HepG2 (cell line): ENCODE measurements around the gene SDE2. TPM values are rescaled to one million over a fixed set of nuclear protein-coding genes. Genes with fewer than 3 reads are reported as not detected.
A peak's percentile ranks its signal among the peaks of the same experiment; 100 is the strongest.

Experiments used
- ATF7-NPFF ChIP-seq: sonication (generic); formaldehyde crosslinking; IDR thresholded peaks from 2 replicates; pipeline ENCODE4 v1.8.1; 2023; ENCODE audit warnings: mild to moderate bottlenecking, low read depth, missing genetic modification reagents, moderate library complexity
- BRCA1 ChIP-seq: sonication (generic); formaldehyde crosslinking; IDR thresholded peaks from 2 replicates; pipeline ENCODE4 v1.4.0; 2020; ENCODE audit warnings: missing genetic modification reagents
- FOXA3 ChIP-seq: IDR thresholded peaks from 2 replicates; pipeline ENCODE4 v1.6.1; 2016; ENCODE audit warnings: missing genetic modification reagents, missing compliant biosample characterization
- HOXD1 ChIP-seq: sonication (generic); formaldehyde crosslinking; IDR thresholded peaks from 2 replicates; pipeline ENCODE4 v1.5.0; 2020; ENCODE audit warnings: missing genetic modification reagents
- MATR3 ChIP-seq: sonication (generic); formaldehyde crosslinking; IDR thresholded peaks from 2 replicates; pipeline ENCODE4 v1.4.0; 2020; ENCODE audit warnings: missing genetic modification reagents
- NFYC ChIP-seq: IDR thresholded peaks from 2 replicates; pipeline ENCODE4 v1.6.1; 2016; ENCODE audit warnings: missing genetic modification reagents, missing compliant biosample characterization
- NR2F1 ChIP-seq, 2 experiments: fragments of 450-650 bp in 1 of 2; formaldehyde crosslinking in 1 of 2; IDR thresholded peaks; 2 replicates each; pipeline versions ENCODE4 v1.5.0 to v1.6.1; 2016 to 2020; ENCODE audit warnings: mild to moderate bottlenecking in 1 of 2, missing compliant biosample characterization in 1 of 2, missing genetic modification reagents in 1 of 2, moderate library complexity in 1 of 2
- SMAD3 ChIP-seq: sonication (generic); formaldehyde crosslinking; IDR thresholded peaks from 2 replicates; pipeline ENCODE4 v1.4.0; 2020; ENCODE audit warnings: missing genetic modification reagents
- YEATS4 ChIP-seq: sonication (generic); formaldehyde crosslinking; IDR thresholded peaks from 2 replicates; pipeline ENCODE4 v1.4.0; 2020; ENCODE audit warnings: missing genetic modification reagents, borderline replicate concordance
- ZFX ChIP-seq: sonication (generic); formaldehyde crosslinking; IDR thresholded peaks from 2 replicates; pipeline ENCODE4 v1.4.0; 2020; ENCODE audit warnings: mild to moderate bottlenecking, low read depth, missing genetic modification reagents, moderate library complexity
- ZKSCAN1 ChIP-seq: fragments of 150-350 bp; IDR thresholded peaks from 2 replicates; pipeline ENCODE4 v1.6.1; 2014; ENCODE audit warnings: low read length
- ZNF263 ChIP-seq: sonication (generic); formaldehyde crosslinking; IDR thresholded peaks from 2 replicates; pipeline ENCODE4 v1.4.0; 2020; ENCODE audit warnings: missing genetic modification reagents
- ZNF451 ChIP-seq: sonication (generic); formaldehyde crosslinking; IDR thresholded peaks from 2 replicates; pipeline ENCODE4 v1.5.0; 2020; ENCODE audit warnings: mild to moderate bottlenecking, missing genetic modification reagents
- ZNF746 ChIP-seq: sonication (generic); formaldehyde crosslinking; IDR thresholded peaks from 2 replicates; pipeline ENCODE4 v1.8.0; 2022; ENCODE audit warnings: mild to moderate bottlenecking, missing genetic modification reagents
- ZSCAN29 ChIP-seq: sonication (generic); formaldehyde crosslinking; conservative IDR thresholded peaks from 2 replicates; pipeline ENCODE4 v1.4.0; 2020; ENCODE audit warnings: mild to moderate bottlenecking, missing genetic modification reagents
- polyA plus RNA-seq, 8 experiments: library from polyadenylated mRNA; depleted of rRNA in 3 of 8; stranded (reverse) in 7 of 8; unstranded in 1 of 8; fragments of >200 nt; fragmentation: Illumina TruSeq in 4 of 8; extraction: Trizol in 4 of 8; gene quantifications; 2 replicates each; pipeline versions ENCODE4 v1.2.1 to v1.2.3, GENCODE V29; 2011 to 2016; ENCODE audit warnings: low read depth in 4 of 8, missing spikeins in 1 of 8, mixed read lengths in 1 of 8; ENCODE audit not compliant: insufficient read depth in 1 of 8
- total RNA-seq, 5 experiments: library from RNA; depleted of rRNA; stranded (reverse); fragments of >200 nt; fragmentation: Illumina TruSeq; extraction: Trizol; gene quantifications; 2 replicates each; pipeline ENCODE4 v1.2.3, GENCODE V29; 2016; ENCODE audit warnings: low read depth in 1 of 5
- TF ChIP-seq, protein P1 (sequence below): sonication (generic); formaldehyde crosslinking; IDR thresholded peaks from 2 replicates; pipeline ENCODE4 v1.4.0; 2020; ENCODE audit warnings: mild to moderate bottlenecking, missing genetic modification reagents
- TF ChIP-seq, protein P2 (sequence below): IDR thresholded peaks from 2 replicates; pipeline ENCODE4 v1.6.1; 2016; ENCODE audit warnings: low read depth, control low read depth
- TF ChIP-seq, protein P3 (sequence below): sonication (generic); formaldehyde crosslinking; IDR thresholded peaks from 2 replicates; pipeline ENCODE4 v1.8.0; 2022; ENCODE audit warnings: mild to moderate bottlenecking, missing genetic modification reagents

SDE2 gene
- total and polyA plus RNA-seq, 2 of the 13 experiments (the other 11 are each of a cell fraction or from before 2014, with no cell fraction given): 10.8 to 19.6 TPM

DNA sequence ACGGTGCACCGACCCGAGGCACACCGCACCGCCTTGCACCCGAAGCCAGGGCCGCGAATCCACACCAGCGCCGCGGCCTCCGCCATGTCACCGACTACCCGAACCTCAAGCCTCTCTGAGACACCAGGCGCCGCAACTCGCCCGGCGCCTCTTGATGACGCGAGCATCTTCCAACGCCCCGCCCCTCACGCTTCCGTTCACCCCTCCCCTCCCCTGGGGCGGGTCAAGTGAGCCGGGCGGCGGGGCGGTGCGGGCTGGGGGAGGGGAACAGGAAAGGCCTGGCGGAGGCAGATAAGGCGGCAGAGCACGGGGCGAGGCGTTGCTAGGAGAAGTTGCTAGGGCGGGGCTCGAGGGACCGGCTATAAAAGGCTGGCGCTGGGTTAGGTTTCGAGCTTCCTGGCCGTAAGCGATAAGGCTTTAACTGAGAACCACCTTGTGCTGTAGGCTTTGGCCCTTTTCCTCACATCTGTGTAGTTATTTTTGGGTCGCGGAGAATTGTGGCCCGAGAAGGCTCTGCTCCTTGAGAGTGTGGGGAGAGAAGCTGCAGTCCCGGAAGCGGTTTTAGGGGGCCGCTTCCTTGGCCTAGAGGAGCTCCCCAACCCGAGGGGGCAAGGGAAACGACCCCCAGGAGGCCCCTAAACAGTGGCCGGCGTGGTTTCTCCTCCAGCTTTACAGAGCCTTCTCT, at the start of gene SDE2 (continued):
- TF ChIP-seq, protein P1, sequence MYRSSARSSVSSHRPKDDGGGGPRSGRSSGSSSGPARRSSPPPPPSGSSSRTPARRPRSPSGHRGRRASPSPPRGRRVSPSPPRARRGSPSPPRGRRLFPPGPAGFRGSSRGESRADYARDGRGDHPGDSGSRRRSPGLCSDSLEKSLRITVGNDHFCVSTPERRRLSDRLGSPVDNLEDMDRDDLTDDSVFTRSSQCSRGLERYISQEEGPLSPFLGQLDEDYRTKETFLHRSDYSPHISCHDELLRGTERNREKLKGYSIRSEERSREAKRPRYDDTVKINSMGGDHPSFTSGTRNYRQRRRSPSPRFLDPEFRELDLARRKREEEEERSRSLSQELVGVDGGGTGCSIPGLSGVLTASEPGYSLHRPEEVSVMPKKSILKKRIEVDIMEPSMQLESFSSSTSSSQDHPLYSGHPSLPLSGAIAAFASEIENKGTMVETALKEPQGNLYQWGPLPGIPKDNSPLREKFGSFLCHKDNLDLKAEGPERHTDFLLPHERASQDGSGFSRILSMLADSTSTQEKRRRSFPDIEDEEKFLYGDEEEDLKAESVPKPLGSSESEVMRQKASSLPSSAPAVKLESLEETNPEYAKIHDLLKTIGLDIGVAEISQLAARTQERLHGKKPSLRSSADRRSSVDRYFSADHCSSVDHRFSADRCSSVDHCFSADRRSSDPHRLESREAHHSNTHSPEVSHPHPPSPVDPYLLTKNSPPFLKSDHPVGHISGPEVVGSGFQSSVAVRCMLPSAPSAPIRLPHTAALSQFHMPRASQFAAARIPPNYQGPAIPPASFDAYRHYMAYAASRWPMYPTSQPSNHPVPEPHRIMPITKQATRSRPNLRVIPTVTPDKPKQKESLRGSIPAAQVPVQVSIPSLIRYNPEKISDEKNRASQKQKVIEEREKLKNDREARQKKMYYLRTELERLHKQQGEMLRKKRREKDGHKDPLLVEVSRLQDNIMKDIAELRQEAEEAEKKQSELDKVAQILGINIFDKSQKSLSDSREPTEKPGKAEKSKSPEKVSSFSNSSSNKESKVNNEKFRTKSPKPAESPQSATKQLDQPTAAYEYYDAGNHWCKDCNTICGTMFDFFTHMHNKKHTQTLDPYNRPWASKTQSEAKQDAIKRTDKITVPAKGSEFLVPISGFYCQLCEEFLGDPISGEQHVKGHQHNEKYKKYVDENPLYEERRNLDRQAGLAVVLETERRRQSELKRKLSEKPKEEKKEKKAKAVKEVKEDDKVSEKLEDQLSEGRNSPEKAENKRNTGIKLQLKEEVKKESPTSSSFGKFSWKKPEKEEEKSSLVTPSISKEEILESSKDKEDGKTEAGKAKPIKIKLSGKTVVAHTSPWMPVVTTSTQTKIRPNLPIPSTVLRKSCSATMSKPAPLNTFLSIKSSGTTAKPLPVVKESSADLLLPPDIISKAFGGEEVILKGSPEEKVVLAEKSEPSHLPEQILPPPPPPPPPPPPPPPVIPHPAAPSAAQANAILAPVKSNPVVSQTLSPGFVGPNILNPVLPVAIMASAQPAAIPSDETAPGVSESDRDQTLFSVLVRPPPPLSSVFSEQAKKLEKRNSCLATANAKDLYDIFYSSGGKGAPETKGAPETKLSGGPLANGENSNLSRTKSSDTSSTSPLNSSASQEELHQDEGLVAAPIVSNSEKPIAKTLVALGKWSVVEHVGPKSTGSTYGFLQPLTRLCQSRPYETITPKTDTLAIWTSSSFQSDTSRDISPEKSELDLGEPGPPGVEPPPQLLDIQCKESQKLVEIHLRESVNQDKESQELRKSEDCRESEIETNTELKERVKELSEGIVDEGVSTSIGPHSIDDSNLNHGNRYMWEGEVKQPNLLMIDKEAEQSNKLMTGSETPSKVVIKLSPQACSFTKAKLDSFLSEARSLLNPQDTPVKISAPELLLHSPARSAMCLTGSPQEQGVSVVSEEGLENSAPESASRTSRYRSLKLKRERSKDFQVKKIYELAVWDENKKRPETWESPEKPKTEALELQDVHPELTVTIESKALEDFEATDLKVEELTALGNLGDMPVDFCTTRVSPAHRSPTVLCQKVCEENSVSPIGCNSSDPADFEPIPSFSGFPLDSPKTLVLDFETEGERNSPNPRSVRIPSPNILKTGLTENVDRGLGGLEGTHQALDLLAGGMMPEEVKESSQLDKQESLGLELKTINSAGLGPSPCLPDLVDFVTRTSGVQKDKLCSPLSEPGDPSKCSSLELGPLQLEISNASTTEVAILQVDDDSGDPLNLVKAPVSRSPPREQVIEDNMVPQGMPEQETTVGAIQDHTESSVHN (CRISPR knock-in tag): no peak
- TF ChIP-seq ATF7-NPFF (peak; percentile 56; the same call in 1 of the 2 replicates), ZNF451 (CRISPR knock-in tag) (peak; percentile 21; the same call in 1 of the 2 replicates), ZFX (CRISPR knock-in tag) (peak; percentile 84), ZSCAN29 (CRISPR knock-in tag) (no peak), NFYC (peak; percentile 43; the same call in 1 of the 2 replicates), ZNF746 (CRISPR knock-in tag) (no peak), MATR3 (CRISPR knock-in tag) (no peak), BRCA1 (no peak), HOXD1 (CRISPR knock-in tag) (no peak; the same call in 1 of the 2 replicates), YEATS4 (peak; percentile 57), NR2F1 (CRISPR knock-in tag; IDR thresholded peaks at IDR 0.05) (no peak), FOXA3 (CRISPR knock-in tag) (peak; percentile 43), ZNF263 (CRISPR knock-in tag) (peak; percentile 31; the same call in 1 of the 2 replicates), SMAD3 (CRISPR knock-in tag) (no peak), ZKSCAN1 (0 out of 2 replicates have a peak, but pooled peaks have one; percentile 0)
- TF ChIP-seq, protein P2, sequence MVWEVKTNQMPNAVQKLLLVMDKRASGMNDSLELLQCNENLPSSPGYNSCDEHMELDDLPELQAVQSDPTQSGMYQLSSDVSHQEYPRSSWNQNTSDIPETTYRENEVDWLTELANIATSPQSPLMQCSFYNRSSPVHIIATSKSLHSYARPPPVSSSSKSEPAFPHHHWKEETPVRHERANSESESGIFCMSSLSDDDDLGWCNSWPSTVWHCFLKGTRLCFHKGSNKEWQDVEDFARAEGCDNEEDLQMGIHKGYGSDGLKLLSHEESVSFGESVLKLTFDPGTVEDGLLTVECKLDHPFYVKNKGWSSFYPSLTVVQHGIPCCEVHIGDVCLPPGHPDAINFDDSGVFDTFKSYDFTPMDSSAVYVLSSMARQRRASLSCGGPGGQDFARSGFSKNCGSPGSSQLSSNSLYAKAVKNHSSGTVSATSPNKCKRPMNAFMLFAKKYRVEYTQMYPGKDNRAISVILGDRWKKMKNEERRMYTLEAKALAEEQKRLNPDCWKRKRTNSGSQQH (CRISPR knock-in tag): peak; percentile 51; the same call in 1 of the 2 replicates
- TF ChIP-seq, protein P3, sequence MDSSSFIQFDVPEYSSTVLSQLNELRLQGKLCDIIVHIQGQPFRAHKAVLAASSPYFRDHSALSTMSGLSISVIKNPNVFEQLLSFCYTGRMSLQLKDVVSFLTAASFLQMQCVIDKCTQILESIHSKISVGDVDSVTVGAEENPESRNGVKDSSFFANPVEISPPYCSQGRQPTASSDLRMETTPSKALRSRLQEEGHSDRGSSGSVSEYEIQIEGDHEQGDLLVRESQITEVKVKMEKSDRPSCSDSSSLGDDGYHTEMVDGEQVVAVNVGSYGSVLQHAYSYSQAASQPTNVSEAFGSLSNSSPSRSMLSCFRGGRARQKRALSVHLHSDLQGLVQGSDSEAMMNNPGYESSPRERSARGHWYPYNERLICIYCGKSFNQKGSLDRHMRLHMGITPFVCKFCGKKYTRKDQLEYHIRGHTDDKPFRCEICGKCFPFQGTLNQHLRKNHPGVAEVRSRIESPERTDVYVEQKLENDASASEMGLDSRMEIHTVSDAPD (CRISPR knock-in tag): no peak
